ENCODE measurements around the gene SPAG16.

SPAG16 gene

GRCh38 chr2:213252206-213252605 lies 32.1 kb upstream of the SPAG16 start:
- H3K9me3 ChIP-seq (ENCODE audit: insufficient read depth, low read length) = no peaks in the 10 kb centered on the region
- no peaks in the 10 kb centered on the region for H3K36me3 ChIP-seq (ENCODE audit: insufficient read depth, insufficient read length, low read length)
- TF ChIP-seq SUZ12 (IDR thresholded peaks at IDR 0.05; ENCODE audit: extremely low read depth, insufficient read depth, insufficient read length) (no peak), ZNF274 (IDR thresholded peaks at IDR 0.05; ENCODE audit: low read depth, low read length) (no peak)
- DNase-seq (ENCODE audit: low read depth, low spot score) = no peak
- H3K9ac ChIP-seq (ENCODE audit: insufficient read length, low read depth) = no peak overlapping the region
- no peak overlapping the region for H3K4me3 ChIP-seq (ENCODE audit: insufficient read length, low read depth)
- no peaks in the 10 kb centered on the region for H3K4me1 ChIP-seq (ENCODE audit: insufficient read depth, insufficient read length)
- H3K27me3 ChIP-seq (ENCODE audit: insufficient read depth, insufficient read length) = no peaks in the 10 kb centered on the region

- no peak overlapping the region for H3K9ac ChIP-seq (ENCODE audit: insufficient read length, low read depth)
- DNase-seq (ENCODE audit: low read depth, low spot score) = no peak
- H3K27me3 ChIP-seq (ENCODE audit: insufficient read depth, insufficient read length) = no peaks in the 10 kb centered on the region
These were observed 31.1 kb upstream of the SPAG16 start for GRCh38 chr2:213253162-213253561.

GRCh38 chr2:213259266-213259665 lies 25.0 kb upstream of the SPAG16 start:
- no peak for DNase-seq (ENCODE audit: low read depth, low spot score)
- no peaks in the 10 kb centered on the region for H3K4me1 ChIP-seq (ENCODE audit: insufficient read depth, insufficient read length)
- H3K4me3 ChIP-seq (ENCODE audit: insufficient read length, low read depth) = no peak overlapping the region

More at GRCh38 chr2:213253162-213253561, 31.1 kb upstream of the SPAG16 start:
- H3K36me3 ChIP-seq (ENCODE audit: insufficient read depth, insufficient read length, low read length) = no peaks in the 10 kb centered on the region
- TF ChIP-seq YY1 (IDR thresholded peaks at IDR 0.05; ENCODE audit: insufficient read depth, insufficient read length) = no peak
- no peak for TF ChIP-seq ZNF274 (IDR thresholded peaks at IDR 0.05; ENCODE audit: low read depth, low read length)
- TF ChIP-seq SUZ12 (IDR thresholded peaks at IDR 0.05; ENCODE audit: extremely low read depth, insufficient read depth, insufficient read length) = no peak
- no peaks in the 10 kb centered on the region for H3K9me3 ChIP-seq (ENCODE audit: insufficient read depth, low read length)
- H3K4me3 ChIP-seq (ENCODE audit: insufficient read length, low read depth) = no peak overlapping the region
- H3K4me1 ChIP-seq (ENCODE audit: insufficient read depth, insufficient read length) = no peaks in the 10 kb centered on the region

GRCh38 chr2:213261237-213261636 lies 23.0 kb upstream of the SPAG16 start:
- Histone ChIP-seq H3K4me3 (ENCODE audit: insufficient read length, low read depth) (no peak overlapping the region), H3K9me3 (ENCODE audit: insufficient read depth, low read length) (no peaks in the 10 kb centered on the region), H3K9ac (ENCODE audit: insufficient read length, low read depth) (no peak overlapping the region), H3K36me3 (ENCODE audit: insufficient read depth, insufficient read length, low read length) (no peaks in the 10 kb centered on the region), H3K27me3 (ENCODE audit: insufficient read depth, insufficient read length) (no peaks in the 10 kb centered on the region), H3K4me1 (ENCODE audit: insufficient read depth, insufficient read length) (no peaks in the 10 kb centered on the region)
- DNase-seq (ENCODE audit: low read depth, low spot score) = no peak
- TF ChIP-seq YY1 (IDR thresholded peaks at IDR 0.05; ENCODE audit: insufficient read depth, insufficient read length) (no peak), SUZ12 (IDR thresholded peaks at IDR 0.05; ENCODE audit: extremely low read depth, insufficient read depth, insufficient read length) (no peak), ZNF274 (IDR thresholded peaks at IDR 0.05; ENCODE audit: low read depth, low read length) (no peak)

More at GRCh38 chr2:213259266-213259665, 25.0 kb upstream of the SPAG16 start:
- TF ChIP-seq ZNF274 (IDR thresholded peaks at IDR 0.05; ENCODE audit: low read depth, low read length) (no peak), YY1 (IDR thresholded peaks at IDR 0.05; ENCODE audit: insufficient read depth, insufficient read length) (no peak), SUZ12 (IDR thresholded peaks at IDR 0.05; ENCODE audit: extremely low read depth, insufficient read depth, insufficient read length) (no peak)
- Histone ChIP-seq H3K27me3 (ENCODE audit: insufficient read depth, insufficient read length) (no peaks in the 10 kb centered on the region), H3K36me3 (ENCODE audit: insufficient read depth, insufficient read length, low read length) (no peaks in the 10 kb centered on the region), H3K9me3 (ENCODE audit: insufficient read depth, low read length) (no peaks in the 10 kb centered on the region), H3K9ac (ENCODE audit: insufficient read length, low read depth) (no peak overlapping the region)

GRCh38 chr2:213261715-213262114 lies 22.5 kb upstream of the SPAG16 start:
- H3K9ac ChIP-seq (ENCODE audit: insufficient read length, low read depth) = no peak overlapping the region
- no peaks in the 10 kb centered on the region for H3K9me3 ChIP-seq (ENCODE audit: insufficient read depth, low read length)
- TF ChIP-seq ZNF274 (IDR thresholded peaks at IDR 0.05; ENCODE audit: low read depth, low read length) (no peak), SUZ12 (IDR thresholded peaks at IDR 0.05; ENCODE audit: extremely low read depth, insufficient read depth, insufficient read length) (no peak), YY1 (IDR thresholded peaks at IDR 0.05; ENCODE audit: insufficient read depth, insufficient read length) (no peak)
- no peak for DNase-seq (ENCODE audit: low read depth, low spot score)
- no peaks in the 10 kb centered on the region for H3K36me3 ChIP-seq (ENCODE audit: insufficient read depth, insufficient read length, low read length)
- H3K27me3 ChIP-seq (ENCODE audit: insufficient read depth, insufficient read length) = no peaks in the 10 kb centered on the region
- no peak overlapping the region for H3K4me3 ChIP-seq (ENCODE audit: insufficient read length, low read depth)
- H3K4me1 ChIP-seq (ENCODE audit: insufficient read depth, insufficient read length) = no peaks in the 10 kb centered on the region

- H3K9ac ChIP-seq (ENCODE audit: insufficient read length, low read depth) = no peak overlapping the region
- H3K27me3 ChIP-seq (ENCODE audit: insufficient read depth, insufficient read length) = no peaks in the 10 kb centered on the region
- H3K4me3 ChIP-seq (ENCODE audit: insufficient read length, low read depth) = no peak overlapping the region
- H3K9me3 ChIP-seq (ENCODE audit: insufficient read depth, low read length) = no peaks in the 10 kb centered on the region
- H3K36me3 ChIP-seq (ENCODE audit: insufficient read depth, insufficient read length, low read length) = no peaks in the 10 kb centered on the region
- H3K4me1 ChIP-seq (ENCODE audit: insufficient read depth, insufficient read length) = no peaks in the 10 kb centered on the region
- DNase-seq (ENCODE audit: low read depth, low spot score) = no peak
- TF ChIP-seq SUZ12 (IDR thresholded peaks at IDR 0.05; ENCODE audit: extremely low read depth, insufficient read depth, insufficient read length) = no peak
- TF ChIP-seq ZNF274 (IDR thresholded peaks at IDR 0.05; ENCODE audit: low read depth, low read length) = no peak
- no peak for TF ChIP-seq YY1 (IDR thresholded peaks at IDR 0.05; ENCODE audit: insufficient read depth, insufficient read length)
These were observed 18.6 kb upstream of the SPAG16 start for GRCh38 chr2:213265679-213266078.

GRCh38 chr2:213266421-213266820 lies 17.8 kb upstream of the SPAG16 start:
- no peak for TF ChIP-seq YY1 (IDR thresholded peaks at IDR 0.05; ENCODE audit: insufficient read depth, insufficient read length)
- TF ChIP-seq ZNF274 (IDR thresholded peaks at IDR 0.05; ENCODE audit: low read depth, low read length) = no peak
- TF ChIP-seq SUZ12 (IDR thresholded peaks at IDR 0.05; ENCODE audit: extremely low read depth, insufficient read depth, insufficient read length) = no peak
- no peaks in the 10 kb centered on the region for H3K4me1 ChIP-seq (ENCODE audit: insufficient read depth, insufficient read length)
- no peaks in the 10 kb centered on the region for H3K27me3 ChIP-seq (ENCODE audit: insufficient read depth, insufficient read length)
- H3K4me3 ChIP-seq (ENCODE audit: insufficient read length, low read depth) = no peak overlapping the region
- no peak overlapping the region for H3K9ac ChIP-seq (ENCODE audit: insufficient read length, low read depth)
- H3K9me3 ChIP-seq (ENCODE audit: insufficient read depth, low read length) = no peaks in the 10 kb centered on the region
- no peaks in the 10 kb centered on the region for H3K36me3 ChIP-seq (ENCODE audit: insufficient read depth, insufficient read length, low read length)
- no peak for DNase-seq (ENCODE audit: low read depth, low spot score)

Data from NT2/D1 (cell line).